ENCODE results near the gene DDX23. TPM values are rescaled to one million over a fixed set of nuclear protein-coding genes. Genes with fewer than 3 reads are reported as not detected.

Gene DDX23
- total RNA-seq, 1 experiment from 2014 or later: 130 TPM

DNA sequence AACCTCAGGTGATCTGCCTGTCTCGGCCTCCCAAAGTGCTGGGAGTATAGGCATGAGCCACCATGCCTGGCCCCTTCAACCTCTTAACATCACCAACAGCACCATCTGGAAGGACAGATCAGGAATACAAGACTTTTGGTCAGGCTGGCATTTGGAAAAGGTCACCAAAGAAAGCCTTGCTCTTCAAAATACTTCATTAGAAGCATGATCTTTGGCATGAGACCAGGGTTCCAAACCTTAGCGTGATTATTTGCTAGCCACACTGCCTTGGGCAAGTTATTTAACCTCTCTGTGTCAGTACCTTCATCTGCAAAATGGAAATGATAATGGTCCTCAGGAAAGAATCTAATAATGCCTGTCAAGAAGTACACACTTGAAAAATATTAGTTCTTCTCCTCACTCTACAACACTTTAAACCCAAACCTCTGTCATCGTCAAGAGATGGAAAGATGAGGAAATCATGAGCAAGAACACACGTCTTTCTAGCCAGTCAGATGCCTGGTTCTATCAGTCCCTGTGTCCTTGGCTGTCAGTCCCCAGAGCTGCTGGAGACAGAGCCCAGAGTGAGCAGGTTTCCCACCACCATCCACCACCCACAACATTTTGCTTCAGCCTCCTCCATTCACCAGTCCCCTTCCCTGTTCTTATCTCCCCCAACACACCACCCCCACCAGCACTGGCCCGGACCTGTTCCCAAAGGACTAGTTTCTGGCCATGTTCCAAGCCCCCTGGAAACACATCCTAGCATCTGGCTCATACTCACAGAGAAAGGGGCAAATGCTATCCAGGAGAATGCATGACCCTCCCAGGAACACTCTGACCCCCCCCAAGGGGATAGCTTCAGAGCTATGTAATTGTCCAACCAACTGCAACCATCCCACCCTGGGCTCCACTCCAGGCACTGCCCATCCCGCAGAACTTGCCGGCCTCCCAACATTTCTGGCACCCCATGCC lies 65.1 kb downstream of the DDX23 start:
- POLR2A ChIA-PET: no interaction called here
- TF ChIP-seq TCF7L2 (IDR thresholded peaks at IDR 0.05; ENCODE audit: low read depth, low read length): no peak
- TF ChIP-seq, protein P1, sequence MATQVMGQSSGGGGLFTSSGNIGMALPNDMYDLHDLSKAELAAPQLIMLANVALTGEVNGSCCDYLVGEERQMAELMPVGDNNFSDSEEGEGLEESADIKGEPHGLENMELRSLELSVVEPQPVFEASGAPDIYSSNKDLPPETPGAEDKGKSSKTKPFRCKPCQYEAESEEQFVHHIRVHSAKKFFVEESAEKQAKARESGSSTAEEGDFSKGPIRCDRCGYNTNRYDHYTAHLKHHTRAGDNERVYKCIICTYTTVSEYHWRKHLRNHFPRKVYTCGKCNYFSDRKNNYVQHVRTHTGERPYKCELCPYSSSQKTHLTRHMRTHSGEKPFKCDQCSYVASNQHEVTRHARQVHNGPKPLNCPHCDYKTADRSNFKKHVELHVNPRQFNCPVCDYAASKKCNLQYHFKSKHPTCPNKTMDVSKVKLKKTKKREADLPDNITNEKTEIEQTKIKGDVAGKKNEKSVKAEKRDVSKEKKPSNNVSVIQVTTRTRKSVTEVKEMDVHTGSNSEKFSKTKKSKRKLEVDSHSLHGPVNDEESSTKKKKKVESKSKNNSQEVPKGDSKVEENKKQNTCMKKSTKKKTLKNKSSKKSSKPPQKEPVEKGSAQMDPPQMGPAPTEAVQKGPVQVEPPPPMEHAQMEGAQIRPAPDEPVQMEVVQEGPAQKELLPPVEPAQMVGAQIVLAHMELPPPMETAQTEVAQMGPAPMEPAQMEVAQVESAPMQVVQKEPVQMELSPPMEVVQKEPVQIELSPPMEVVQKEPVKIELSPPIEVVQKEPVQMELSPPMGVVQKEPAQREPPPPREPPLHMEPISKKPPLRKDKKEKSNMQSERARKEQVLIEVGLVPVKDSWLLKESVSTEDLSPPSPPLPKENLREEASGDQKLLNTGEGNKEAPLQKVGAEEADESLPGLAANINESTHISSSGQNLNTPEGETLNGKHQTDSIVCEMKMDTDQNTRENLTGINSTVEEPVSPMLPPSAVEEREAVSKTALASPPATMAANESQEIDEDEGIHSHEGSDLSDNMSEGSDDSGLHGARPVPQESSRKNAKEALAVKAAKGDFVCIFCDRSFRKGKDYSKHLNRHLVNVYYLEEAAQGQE (IDR thresholded peaks at IDR 0.05; ENCODE audit: insufficient read depth in 1 of 2, low read depth in 2 of 2, low read length in 1 of 2): no peak
- in situ Hi-C loops (cut with HindIII; ENCODE audit: low pct_unique_long_range_greater_than_20kb, low sequenced_read_pairs) (no loop called here), intact Hi-C loops (cut with micrococcal nuclease; ENCODE audit: unreplicated experiment) (no loop called here)
- Histone ChIP-seq H3K4me1 (ENCODE audit: control insufficient read depth, insufficient read depth, low read length) (peaks cover 3% of the 10 kb centered on the region), H3K36me3 (ENCODE audit: control insufficient read depth, insufficient read depth, low read length) (peaks cover 2% of the 10 kb centered on the region; the same call in 1 of the 2 replicates), H3K9me3 (ENCODE audit: control insufficient read depth, insufficient read depth, low read depth, low read length) (no peaks in the 10 kb centered on the region), H3K27ac (ENCODE audit: low read length) (no peak overlapping the region), H3K27me3 (ENCODE audit: control insufficient read depth, insufficient read depth, low read length) (no peaks in the 10 kb centered on the region), H3K4me3 (ENCODE audit: low read depth in 2 of 2, low read length in 2 of 2) (no peak overlapping the region)
- TSS peak; percentile 80 for BruUV-seq (replicated peaks)
- ATAC-seq (no peak), DNase-seq (ENCODE audit: low read depth, low spot score) (no peak)
- CTCF ChIA-PET: interaction anchor here (0.6 kb wide), 1 partner anchor 1006 kb away, joined by 3 read pairs; no protein-coding TSS in a partner anchor

DNA sequence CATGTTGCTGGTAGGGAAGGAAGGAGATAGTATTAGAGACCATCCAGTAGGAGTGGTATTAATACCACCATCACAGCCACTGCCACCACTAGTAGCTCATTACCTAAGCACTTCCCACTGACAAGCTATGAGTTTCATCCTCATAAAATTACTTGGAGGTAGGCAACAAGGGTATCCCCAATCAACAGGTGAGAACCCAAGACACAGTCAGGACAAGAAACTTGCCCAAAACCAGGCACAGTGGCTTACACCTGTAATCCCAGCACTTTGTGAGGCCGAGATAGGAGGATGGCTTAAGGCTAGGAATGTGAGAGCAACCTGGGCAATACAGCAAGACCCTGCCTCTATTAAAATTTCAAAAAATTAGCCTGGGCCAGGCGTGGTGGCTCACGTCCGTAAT lies 68.5 kb downstream of the DDX23 start:
- ChIA-PET POLR2A (no interaction called here), CTCF (no interaction called here)
- intact Hi-C loops (cut with micrococcal nuclease; ENCODE audit: unreplicated experiment): no loop called here
- Histone ChIP-seq H3K36me3 (ENCODE audit: control insufficient read depth, insufficient read depth, low read length) (peaks cover 2% of the 10 kb centered on the region; the same call in 1 of the 2 replicates), H3K9me3 (ENCODE audit: control insufficient read depth, insufficient read depth, low read depth, low read length) (no peaks in the 10 kb centered on the region), H3K4me3 (ENCODE audit: low read depth in 2 of 2, low read length in 2 of 2) (no peak overlapping the region), H3K27me3 (ENCODE audit: control insufficient read depth, insufficient read depth, low read length) (no peaks in the 10 kb centered on the region), H3K27ac (ENCODE audit: low read length) (no peak overlapping the region), H3K4me1 (ENCODE audit: control insufficient read depth, insufficient read depth, low read length) (peaks cover 3% of the 10 kb centered on the region)
- DNase-seq (ENCODE audit: low read depth, low spot score) (no peak), ATAC-seq (no peak)
- BruUV-seq (replicated peaks): no TSS peak
- TF ChIP-seq, protein P2, sequence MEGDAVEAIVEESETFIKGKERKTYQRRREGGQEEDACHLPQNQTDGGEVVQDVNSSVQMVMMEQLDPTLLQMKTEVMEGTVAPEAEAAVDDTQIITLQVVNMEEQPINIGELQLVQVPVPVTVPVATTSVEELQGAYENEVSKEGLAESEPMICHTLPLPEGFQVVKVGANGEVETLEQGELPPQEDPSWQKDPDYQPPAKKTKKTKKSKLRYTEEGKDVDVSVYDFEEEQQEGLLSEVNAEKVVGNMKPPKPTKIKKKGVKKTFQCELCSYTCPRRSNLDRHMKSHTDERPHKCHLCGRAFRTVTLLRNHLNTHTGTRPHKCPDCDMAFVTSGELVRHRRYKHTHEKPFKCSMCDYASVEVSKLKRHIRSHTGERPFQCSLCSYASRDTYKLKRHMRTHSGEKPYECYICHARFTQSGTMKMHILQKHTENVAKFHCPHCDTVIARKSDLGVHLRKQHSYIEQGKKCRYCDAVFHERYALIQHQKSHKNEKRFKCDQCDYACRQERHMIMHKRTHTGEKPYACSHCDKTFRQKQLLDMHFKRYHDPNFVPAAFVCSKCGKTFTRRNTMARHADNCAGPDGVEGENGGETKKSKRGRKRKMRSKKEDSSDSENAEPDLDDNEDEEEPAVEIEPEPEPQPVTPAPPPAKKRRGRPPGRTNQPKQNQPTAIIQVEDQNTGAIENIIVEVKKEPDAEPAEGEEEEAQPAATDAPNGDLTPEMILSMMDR (IDR thresholded peaks at IDR 0.05): no peak
- TF ChIP-seq POLR2AphosphoS5 (IDR thresholded peaks at IDR 0.05; ENCODE audit: low read depth, low read length): no peak
- TF ChIP-seq TCF7L2 (IDR thresholded peaks at IDR 0.05; ENCODE audit: low read depth, low read length): no peak
- TF ChIP-seq SIN3A (IDR thresholded peaks at IDR 0.05; ENCODE audit: borderline replicate concordance, insufficient read depth, low read depth, low read length): no peak
- TF ChIP-seq, protein P1 (IDR thresholded peaks at IDR 0.05; ENCODE audit: insufficient read depth in 1 of 2, low read depth in 2 of 2, low read length in 1 of 2): no peak
- in situ Hi-C loops (cut with HindIII; ENCODE audit: low pct_unique_long_range_greater_than_20kb, low sequenced_read_pairs): no loop called here
